Activated naive CD4-positive, alpha-beta T cell treated with anti-CD3 and anti-CD28 coated beads, Interleukin-2, amount 50 U/mL, for 24 hours (primary cell): ENCODE data around the gene SMIM1.
"Not testable (repeated sequence)": the region's sequence is repeated elsewhere in the genome, so short reads cannot be mapped to it uniquely, and the experiment has no call there.

Source experiments
- H3K27ac Mint-ChIP-seq: one replicate; pipeline ENCODE4 v1.8.0; 2021; ENCODE audit warnings: mild to moderate bottlenecking, mixed read lengths
- H3K27me3 Mint-ChIP-seq: one replicate; pipeline ENCODE4 v1.8.0; 2021; ENCODE audit warnings: mixed read lengths
- H3K36me3 Mint-ChIP-seq: one replicate; pipeline ENCODE4 v1.8.0; 2021; ENCODE audit warnings: mixed read lengths
- H3K4me1 Mint-ChIP-seq: one replicate; pipeline ENCODE4 v1.8.0; 2021; ENCODE audit warnings: mixed read lengths
- H3K4me3 Mint-ChIP-seq: one replicate; pipeline ENCODE4 v1.8.0; 2021; ENCODE audit warnings: mild to moderate bottlenecking, mixed read lengths
- H3K9me3 Mint-ChIP-seq: one replicate; pipeline ENCODE4 v1.8.0; 2021; ENCODE audit warnings: mixed read lengths

SMIM1 gene

GRCh38 chr1:3745590-3746381 is 26.8 kb upstream of the SMIM1 start:
- Mint-ChIP-seq H3K27me3 (no peaks in the 10 kb centered on the region), H3K27ac (peak overlapping the region; percentile 56), H3K4me1 (peaks cover 33% of the 10 kb centered on the region), H3K36me3 (no peaks in the 10 kb centered on the region), H3K9me3 (no peaks in the 10 kb centered on the region), H3K4me3 (peak overlapping the region; percentile 86)

GRCh38 chr1:3746389-3746829 is 26.1 kb upstream of the SMIM1 start:
- Mint-ChIP-seq H3K4me1 (peaks cover 33% of the 10 kb centered on the region), H3K27me3 (no peaks in the 10 kb centered on the region), H3K4me3 (peak overlapping the region; percentile 86), H3K9me3 (no peaks in the 10 kb centered on the region), H3K27ac (no peak overlapping the region), H3K36me3 (no peaks in the 10 kb centered on the region)

GRCh38 chr1:3746830-3747521 is 25.6 kb upstream of the SMIM1 start:
- H3K9me3 Mint-ChIP-seq = no peaks in the 10 kb centered on the region

DNA sequence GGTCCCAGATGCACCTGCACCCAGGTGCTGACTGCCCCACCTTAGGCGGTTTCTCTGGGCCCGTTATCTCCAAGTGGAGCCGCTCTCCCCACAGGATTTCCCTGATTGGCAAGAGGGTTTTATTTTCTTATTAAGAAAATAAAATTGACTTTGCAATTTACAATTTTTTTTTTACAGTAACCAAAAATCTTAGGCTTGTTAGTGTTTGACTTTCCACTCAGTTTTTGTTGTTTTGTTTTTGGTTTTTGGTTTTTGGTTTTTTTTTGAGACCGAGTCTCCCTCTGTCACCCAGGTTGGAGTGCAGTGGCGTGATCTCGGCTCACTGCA is 25.1 kb upstream of the SMIM1 start:
- no peaks in the 10 kb centered on the region for H3K27me3 Mint-ChIP-seq
- H3K9me3 Mint-ChIP-seq = no peaks in the 10 kb centered on the region
- peaks cover 33% of the 10 kb centered on the region for H3K4me1 Mint-ChIP-seq
- no peak overlapping the region for H3K27ac Mint-ChIP-seq
- peak overlapping the region; percentile 79 for H3K4me3 Mint-ChIP-seq
- no peaks in the 10 kb centered on the region for H3K36me3 Mint-ChIP-seq

More at GRCh38 chr1:3746830-3747521, 25.6 kb upstream of the SMIM1 start:
- Mint-ChIP-seq H3K4me1 (peaks cover 33% of the 10 kb centered on the region), H3K4me3 (peak overlapping the region; percentile 86), H3K27ac (no peak overlapping the region), H3K36me3 (no peaks in the 10 kb centered on the region), H3K27me3 (no peaks in the 10 kb centered on the region)

GRCh38 chr1:3747903-3748302 is 24.6 kb upstream of the SMIM1 start:
- no peaks in the 10 kb centered on the region for H3K9me3 Mint-ChIP-seq
- no peak overlapping the region for H3K27ac Mint-ChIP-seq
- no peaks in the 10 kb centered on the region for H3K36me3 Mint-ChIP-seq
- no peaks in the 10 kb centered on the region for H3K27me3 Mint-ChIP-seq
- H3K4me1 Mint-ChIP-seq = peaks cover 33% of the 10 kb centered on the region
- H3K4me3 Mint-ChIP-seq = peak overlapping the region; percentile 79

- H3K4me3 Mint-ChIP-seq = peak overlapping the region; percentile 79
- not testable (repeated sequence) for H3K27me3 Mint-ChIP-seq, H3K27ac Mint-ChIP-seq, H3K9me3 Mint-ChIP-seq, H3K36me3 Mint-ChIP-seq
- peaks cover 30% of the 10 kb centered on the region for H3K4me1 Mint-ChIP-seq
These were observed 24.1 kb upstream of the SMIM1 start for GRCh38 chr1:3748316-3748900.

DNA sequence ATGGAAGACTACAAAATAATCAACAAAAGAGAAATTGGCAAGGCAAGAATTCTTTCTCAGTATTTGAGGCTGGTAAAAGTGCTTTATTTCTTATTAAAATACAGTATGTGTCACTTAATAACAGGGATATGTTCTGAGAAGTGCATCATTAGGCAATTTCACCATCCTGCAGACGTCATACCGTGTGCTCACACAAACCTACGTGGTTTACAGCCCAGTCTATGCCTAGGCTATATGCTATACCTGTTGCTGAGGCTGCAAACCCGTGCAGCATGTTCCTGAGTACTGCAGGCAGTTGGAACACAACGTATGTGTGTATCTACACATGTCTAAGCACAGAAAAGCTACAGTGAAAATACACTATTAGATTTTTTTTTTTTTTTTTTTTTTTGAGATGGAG is 23.0 kb upstream of the SMIM1 start:
- Mint-ChIP-seq H3K4me3 (no peak overlapping the region), H3K36me3 (no peaks in the 10 kb centered on the region), H3K9me3 (no peaks in the 10 kb centered on the region), H3K4me1 (peaks cover 27% of the 10 kb centered on the region), H3K27ac (no peak overlapping the region), H3K27me3 (no peaks in the 10 kb centered on the region)

DNA sequence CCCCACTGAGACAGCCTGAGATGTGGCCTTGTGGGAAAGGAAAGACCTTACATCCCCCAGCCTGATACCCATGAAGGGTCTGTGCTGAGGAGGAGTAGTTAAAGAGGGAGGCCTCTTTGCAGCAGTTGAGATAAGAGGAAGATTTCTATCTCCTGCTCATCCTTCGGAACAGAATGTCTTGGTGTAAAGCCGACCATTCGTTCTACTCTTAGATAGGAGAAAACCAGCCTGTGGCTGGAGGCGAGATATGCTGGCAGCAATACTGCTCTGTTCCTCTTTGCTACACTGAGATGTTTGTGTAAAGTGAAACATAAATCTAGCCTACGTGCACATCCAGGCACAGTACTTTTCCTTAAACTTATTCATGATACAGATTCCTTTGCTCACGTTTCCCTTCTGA is 21.8 kb upstream of the SMIM1 start:
- peaks cover 15% of the 10 kb centered on the region for H3K4me1 Mint-ChIP-seq
- no peaks in the 10 kb centered on the region for H3K36me3 Mint-ChIP-seq
- H3K9me3 Mint-ChIP-seq = no peaks in the 10 kb centered on the region
- H3K27me3 Mint-ChIP-seq = no peaks in the 10 kb centered on the region
- no peak overlapping the region for H3K4me3 Mint-ChIP-seq
- no peak overlapping the region for H3K27ac Mint-ChIP-seq

DNA sequence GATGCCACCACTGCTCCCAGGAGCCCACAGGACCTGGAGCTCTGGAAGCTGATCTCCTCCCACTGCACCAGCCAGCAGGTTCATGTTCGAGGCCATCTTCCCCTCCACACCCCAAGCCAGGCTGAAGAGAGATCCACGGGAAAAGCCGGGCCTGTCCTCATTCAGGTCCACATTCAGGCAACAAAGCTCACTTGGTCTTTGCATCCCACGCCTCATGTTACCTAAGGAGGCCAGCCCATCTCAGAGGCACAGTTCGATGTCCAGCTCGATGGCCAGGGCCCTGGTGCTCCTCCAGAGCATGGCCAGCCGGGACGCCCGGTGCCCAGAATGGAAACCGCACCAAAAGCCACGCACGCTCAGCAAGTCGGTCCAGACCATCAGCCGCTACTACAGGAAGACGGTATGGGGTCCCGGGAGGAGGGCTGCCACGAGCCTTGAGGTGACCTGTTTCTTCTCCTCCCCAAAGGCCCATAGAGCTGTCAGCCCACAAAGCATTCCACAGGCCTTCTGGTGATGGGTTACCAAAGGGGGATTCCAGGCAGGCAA is 20.1 kb upstream of the SMIM1 start, which contains the start of gene CCDC27:
Gene CCDC27, plus strand, starts transcription at position 51 of the 546 bp plus-strand sequence. Its CDS starts 32 bp downstream, at position 83.
- Mint-ChIP-seq H3K27ac (no peak within 1 kb of the TSS), H3K36me3 (no peaks in the 10 kb centered on the region), H3K9me3 (no peaks in the 10 kb centered on the region), H3K27me3 (no peaks in the 10 kb centered on the region), H3K4me3 (no peak within 1 kb of the TSS), H3K4me1 (peaks cover 10% of the 10 kb centered on the region)

DNA sequence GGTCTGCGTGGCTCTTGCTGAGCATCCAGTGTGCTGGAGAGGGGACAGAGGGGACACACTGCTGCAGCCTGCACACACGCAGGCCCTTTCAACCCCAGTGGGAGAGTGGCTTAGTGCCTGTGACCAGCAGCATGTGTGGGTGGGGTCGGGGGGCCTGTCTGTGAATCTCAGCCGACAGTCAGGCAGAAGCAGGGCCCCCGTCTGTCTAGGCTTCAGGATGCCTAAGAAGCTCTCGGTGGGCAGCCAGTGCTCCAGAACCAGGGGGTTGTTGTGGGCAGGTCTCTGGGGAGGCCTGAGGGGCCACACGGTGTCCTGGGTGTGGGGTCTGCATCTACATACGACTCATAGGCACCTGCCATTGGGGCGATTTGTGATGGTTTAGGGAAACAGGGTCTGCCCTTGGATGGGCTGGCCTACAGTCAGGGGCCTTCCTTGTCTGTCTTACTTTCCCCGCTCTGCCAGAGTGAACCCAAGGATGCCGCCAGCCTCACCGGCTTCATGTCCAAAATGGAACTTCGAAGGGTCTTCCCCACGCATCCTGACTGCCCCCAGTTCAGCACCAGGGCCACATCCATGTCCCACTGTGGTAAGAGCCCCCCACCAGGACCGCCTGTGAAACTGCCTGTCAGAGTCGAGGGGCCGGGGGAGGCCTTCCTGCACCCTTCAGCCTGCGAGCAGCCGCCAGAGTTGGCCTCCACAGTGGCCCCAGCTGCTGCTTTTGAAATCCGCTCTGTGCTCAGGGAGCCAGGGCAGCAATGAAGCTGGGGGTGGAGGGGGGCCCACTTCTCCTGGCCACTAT is 18.7 kb upstream of the SMIM1 start:
- Mint-ChIP-seq H3K4me1 (no peaks in the 10 kb centered on the region), H3K36me3 (no peaks in the 10 kb centered on the region), H3K27ac (no peak overlapping the region), H3K4me3 (no peak overlapping the region), H3K27me3 (no peaks in the 10 kb centered on the region), H3K9me3 (no peaks in the 10 kb centered on the region)

DNA sequence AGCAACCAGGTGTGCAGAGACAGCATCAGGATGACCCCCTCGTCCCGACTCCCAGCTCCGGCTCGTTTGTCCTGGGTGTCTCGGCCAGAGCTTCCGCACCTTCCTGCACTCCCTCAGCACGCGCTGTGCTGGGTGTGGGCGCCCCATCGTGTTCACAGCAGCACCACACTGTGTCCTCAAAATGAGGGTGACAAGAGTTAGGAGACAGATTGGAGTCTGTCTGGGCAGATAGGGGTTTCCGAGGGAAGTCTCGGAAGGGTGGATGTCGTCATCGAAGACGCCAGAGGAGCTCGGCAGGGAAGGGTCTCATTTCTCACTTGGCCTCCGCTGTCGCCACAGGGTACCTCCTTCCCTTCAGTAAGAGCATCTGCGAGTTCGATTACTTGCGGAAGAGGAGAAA is 16.2 kb upstream of the SMIM1 start:
- no peaks in the 10 kb centered on the region for H3K9me3 Mint-ChIP-seq
- H3K4me3 Mint-ChIP-seq = no peak overlapping the region
- H3K27ac Mint-ChIP-seq = no peak overlapping the region
- H3K4me1 Mint-ChIP-seq = no peaks in the 10 kb centered on the region
- H3K27me3 Mint-ChIP-seq = peaks cover 11% of the 10 kb centered on the region
- H3K36me3 Mint-ChIP-seq = no peaks in the 10 kb centered on the region

GRCh38 chr1:3759164-3759563 is 13.4 kb upstream of the SMIM1 start:
- no peaks in the 10 kb centered on the region for H3K36me3 Mint-ChIP-seq
- H3K27me3 Mint-ChIP-seq = peaks cover 12% of the 10 kb centered on the region
- no peak overlapping the region for H3K27ac Mint-ChIP-seq
- no peaks in the 10 kb centered on the region for H3K9me3 Mint-ChIP-seq
- no peak overlapping the region for H3K4me3 Mint-ChIP-seq
- H3K4me1 Mint-ChIP-seq = no peaks in the 10 kb centered on the region

- no peaks in the 10 kb centered on the region for H3K9me3 Mint-ChIP-seq
- H3K27me3 Mint-ChIP-seq = peaks cover 14% of the 10 kb centered on the region
- no peak overlapping the region for H3K27ac Mint-ChIP-seq
- H3K4me1 Mint-ChIP-seq = no peaks in the 10 kb centered on the region
- no peaks in the 10 kb centered on the region for H3K36me3 Mint-ChIP-seq
- H3K4me3 Mint-ChIP-seq = no peak overlapping the region
These were observed 12.8 kb upstream of the SMIM1 start for GRCh38 chr1:3759796-3760195.

DNA sequence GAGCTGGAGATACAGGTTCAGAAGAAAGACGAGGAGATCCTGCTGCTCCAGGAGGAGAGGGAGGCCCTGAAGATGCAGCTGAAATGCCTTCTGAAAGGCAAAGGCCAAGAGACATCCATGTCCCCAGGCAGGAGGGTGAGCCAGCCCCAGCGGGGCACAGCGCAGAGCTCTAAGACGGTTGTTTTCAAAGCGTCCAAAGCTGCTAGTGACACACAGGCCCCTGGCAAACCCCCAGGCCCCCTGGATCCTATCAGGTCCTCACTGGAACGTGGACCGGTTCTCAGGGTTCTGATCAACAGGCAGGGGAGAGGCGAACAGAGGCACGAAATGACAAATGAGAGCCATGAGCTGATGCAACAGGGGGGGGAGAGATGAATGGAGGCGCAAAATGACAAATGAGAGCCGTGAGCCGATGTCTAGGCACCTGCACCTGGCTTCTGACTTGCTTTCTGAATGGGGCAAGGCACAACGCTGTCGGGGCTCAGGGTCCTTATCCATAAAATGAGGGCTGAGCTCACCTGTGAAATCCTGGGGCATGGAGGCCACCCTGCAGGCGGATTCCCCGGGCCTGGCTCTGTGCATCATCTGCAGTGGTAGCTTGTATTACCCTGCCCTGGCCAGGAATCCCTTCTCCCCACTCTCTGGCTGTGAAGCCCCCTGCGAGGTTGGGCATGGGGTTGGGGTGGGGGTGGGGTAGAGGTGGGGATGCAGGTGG is 11.1 kb upstream of the SMIM1 start:
- Mint-ChIP-seq H3K27me3 (peaks cover 14% of the 10 kb centered on the region), H3K4me1 (no peaks in the 10 kb centered on the region), H3K27ac (no peak overlapping the region), H3K9me3 (no peaks in the 10 kb centered on the region), H3K36me3 (no peaks in the 10 kb centered on the region), H3K4me3 (no peak overlapping the region)
